Measurements from ENCODE around the gene NAV1.
A peak's percentile ranks its signal among the peaks of the same experiment; 100 is the strongest.

NAV1 gene

GRCh38 chr1:201551877-201552731, 13.2 kb downstream of the NAV1 start:
- DNase-seq = peak; percentile 77

- peak; percentile 33 for DNase-seq
Measured at GRCh38 chr1:201552941-201553351, 14.0 kb downstream of the NAV1 start.

DNA sequence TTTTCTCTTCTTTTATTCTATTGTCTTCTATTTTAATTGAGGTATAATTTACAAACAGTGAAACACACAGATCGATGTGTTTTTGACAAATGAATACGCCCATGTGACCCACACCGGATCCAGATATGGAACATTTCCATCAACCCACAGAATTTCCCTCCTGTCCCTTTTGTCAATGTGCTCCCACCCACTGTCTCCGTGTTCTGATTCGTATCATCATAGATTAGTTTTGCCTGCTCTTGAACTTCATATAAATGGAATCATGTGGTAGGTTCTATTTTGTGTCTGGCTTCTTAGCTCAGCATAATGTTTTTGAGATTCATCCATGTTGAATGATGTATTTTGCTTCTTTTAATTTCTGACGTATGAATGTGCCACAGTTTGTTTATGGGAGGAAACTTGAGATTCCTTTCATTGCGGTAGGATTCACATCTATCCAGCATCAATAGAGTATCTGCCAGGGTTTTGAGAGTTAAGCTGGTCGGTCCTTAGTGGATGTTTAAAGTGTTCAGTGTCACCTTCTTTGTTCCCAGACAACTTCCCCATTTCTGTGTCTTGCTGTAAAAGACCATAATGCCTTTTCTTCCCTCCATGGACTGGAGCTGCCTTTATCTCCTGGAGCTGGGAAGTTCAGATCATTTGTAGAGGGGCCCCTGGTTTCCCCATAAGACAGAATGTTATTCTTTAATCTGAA, 14.7 kb downstream of the NAV1 start:
- no peak for DNase-seq

- no peak for DNase-seq
Measured at GRCh38 chr1:201554190-201554600, 15.3 kb downstream of the NAV1 start.

DNA sequence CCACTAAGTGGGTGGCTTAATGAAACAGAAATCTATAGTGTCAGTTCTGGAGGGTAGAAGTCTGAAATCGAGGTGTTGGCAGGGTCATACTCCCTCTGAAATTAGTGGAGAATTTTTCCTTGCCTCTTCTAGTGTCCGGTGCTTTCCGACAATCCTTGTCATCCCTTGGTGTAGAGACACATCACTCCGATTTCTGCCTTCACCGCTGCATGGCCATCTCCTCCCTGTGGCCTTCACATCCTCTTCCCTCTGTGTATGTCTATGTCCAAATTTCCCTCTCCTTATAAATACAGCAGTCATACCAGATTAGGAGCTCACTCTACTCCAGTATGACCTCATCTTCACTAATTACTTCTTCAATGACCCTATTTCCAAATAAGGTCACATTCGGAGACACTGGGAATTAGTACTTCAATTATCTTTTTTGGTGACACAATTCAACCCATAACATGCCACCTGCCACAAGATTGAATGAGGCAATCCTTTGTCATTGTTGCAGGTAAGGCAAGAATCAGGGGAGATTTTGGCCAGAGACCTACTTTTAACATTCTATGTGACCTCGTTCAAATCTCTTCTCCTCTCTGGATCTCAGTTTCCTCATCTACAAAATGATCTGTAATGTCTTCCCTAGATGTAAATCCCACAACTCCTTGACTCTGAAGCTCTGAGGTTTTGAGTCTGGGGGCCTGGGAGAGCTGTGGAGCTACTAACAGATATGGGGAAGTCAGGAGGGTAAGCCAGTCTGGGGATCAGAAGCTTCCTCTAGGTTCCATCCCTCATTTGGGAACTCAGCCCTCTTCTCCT, 16.1 kb downstream of the NAV1 start:
- no peak for DNase-seq

- DNase-seq = no peak
Measured at GRCh38 chr1:201555593-201555945, 16.6 kb downstream of the NAV1 start.

GRCh38 chr1:201556841-201557571, 18.1 kb downstream of the NAV1 start:
- DNase-seq = peak; percentile 31

DNA sequence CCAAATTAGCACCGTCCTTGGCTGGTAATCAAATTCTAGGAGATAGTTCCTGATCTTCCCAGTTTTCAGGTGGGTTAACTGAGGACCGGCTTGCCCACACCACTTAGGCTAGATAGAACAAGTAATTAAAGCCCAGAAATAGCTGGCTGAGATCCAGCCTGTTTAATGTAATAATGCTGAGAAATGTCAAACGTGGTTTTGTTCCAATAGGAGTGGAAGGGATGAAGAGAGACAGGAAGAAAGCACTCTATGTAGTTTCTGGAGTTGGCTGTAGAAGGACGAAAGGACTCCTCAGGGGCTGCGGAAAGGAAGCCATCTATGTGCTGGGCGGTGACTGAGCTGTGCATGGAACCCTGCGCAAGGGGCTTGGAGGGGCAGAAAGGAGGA, 18.6 kb downstream of the NAV1 start:
- no peak for DNase-seq

DNA sequence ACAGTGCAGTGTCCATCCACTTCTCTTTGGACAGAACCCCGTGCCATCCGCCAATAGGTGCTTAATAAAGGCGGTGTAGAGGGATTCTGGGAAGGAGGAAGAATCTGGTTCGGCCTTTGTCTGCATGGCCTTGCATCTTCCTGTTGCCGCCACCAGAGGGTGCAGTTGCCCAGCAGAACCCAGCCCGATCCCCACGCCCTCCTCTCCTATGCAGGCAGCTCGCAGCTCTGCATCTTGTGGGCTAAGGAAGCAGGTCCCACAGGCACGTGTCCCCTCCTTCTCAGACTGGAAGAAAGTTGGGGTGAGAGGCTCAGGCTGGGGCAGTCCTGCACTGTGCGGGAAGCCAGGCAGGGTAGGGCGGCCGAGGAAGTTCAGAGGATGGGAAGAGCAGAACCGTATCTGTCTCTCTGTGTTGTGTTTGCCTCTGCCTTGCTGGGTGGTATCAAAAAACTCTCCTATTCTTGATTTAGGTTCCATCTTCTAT, 20.8 kb downstream of the NAV1 start:
- DNase-seq = peak; percentile 86

DNA sequence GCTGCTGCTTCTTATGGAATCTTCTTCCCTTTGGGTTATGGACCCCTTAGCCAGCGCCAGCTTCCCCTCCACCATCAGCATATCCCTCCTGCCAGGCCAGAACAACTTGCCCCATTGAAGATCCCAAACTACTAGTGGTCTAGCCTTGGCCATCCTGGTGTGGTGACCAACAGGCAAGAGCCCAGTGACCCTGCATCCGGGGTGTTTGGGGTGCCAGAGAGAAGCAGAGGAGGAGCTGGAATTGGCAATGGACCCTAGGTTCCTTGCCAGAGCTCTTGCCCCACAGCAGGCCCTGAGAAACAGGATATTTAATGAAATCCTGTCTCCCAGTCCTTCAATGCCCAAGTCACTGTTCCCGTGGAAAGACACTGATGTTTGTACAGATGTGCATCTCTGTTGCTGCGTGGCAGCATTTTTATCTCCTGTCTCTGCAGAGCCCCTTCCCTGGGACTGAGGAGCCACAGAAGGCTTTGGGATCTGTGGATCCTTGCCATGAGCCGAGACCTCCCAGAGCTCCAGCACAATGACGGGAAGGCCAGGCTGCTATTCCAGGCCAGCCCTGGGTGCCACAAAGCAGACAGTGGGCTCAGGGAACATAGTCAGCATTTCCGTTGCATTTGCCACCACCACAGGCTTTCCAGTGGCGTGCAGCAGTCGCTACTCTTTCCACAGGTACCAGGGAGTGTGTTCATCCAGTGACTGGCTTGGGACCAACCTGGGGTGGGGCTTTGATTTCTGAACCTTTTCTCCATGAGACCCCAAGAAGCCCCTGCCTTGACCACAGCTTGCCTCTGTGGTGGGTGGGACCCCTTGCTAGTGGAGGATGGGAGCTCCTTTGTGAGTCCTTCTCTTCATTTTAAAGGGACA, 21.6 kb downstream of the NAV1 start:
- DNase-seq = no peak

DNA sequence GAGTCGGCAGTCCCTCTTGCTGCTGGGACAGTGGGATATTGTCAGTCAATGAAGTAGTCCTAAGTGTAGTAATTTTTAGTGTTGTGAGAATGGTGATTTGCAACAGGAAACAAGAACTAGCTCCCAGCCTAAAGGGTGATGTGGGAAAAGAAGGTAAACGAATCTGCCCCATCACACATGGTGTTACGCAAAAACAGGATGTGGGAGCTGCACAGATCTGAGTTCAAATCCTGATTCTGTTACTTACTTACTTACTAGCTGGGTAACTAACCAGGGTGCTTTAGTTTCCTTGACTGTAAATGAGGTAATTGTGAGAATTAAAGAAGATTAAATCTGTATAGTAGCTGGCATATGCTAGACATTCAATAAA, 22.3 kb downstream of the NAV1 start:
- DNase-seq = peak; percentile 46

DNA sequence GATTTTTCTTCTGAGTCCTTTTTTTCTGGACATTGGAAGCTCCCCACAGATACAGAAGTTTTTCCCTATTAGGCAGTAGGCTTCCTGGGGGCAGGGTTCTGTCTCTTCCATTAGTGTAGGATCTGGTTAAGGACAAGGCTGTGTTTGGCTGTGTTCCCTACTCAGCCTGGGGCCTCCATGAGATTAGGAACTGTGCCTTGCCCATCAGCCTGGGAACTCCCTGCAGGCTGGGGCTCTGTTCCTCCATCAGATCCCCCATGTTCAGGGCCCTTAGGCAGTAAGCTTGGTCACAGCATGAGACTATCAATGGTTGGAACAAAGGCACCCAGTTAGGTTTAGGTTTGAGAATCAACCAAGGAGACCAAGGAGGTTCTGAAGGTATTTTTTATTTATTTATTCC, 22.7 kb downstream of the NAV1 start:
- DNase-seq = peak; percentile 40

DNA sequence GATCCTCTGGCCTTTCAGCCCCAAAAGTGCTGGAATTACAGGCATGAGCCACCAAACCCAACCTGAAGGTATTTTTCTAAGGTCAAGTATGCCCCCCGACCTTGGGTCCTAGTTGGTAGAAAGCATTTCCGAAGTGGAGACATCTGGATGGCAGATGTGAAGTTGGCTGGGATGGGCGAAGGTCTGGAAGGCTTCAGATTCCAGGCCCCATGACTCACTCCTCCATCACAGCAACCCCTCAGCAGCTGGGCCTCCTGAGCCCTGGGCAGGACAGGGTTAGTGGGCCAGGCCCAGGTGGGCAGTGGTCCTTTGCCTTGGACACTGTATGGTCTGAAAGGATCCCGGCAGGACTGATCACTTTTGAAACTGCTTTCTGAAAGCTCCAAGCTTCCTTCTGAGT, 23.3 kb downstream of the NAV1 start:
- peak; percentile 99 for DNase-seq

DNA sequence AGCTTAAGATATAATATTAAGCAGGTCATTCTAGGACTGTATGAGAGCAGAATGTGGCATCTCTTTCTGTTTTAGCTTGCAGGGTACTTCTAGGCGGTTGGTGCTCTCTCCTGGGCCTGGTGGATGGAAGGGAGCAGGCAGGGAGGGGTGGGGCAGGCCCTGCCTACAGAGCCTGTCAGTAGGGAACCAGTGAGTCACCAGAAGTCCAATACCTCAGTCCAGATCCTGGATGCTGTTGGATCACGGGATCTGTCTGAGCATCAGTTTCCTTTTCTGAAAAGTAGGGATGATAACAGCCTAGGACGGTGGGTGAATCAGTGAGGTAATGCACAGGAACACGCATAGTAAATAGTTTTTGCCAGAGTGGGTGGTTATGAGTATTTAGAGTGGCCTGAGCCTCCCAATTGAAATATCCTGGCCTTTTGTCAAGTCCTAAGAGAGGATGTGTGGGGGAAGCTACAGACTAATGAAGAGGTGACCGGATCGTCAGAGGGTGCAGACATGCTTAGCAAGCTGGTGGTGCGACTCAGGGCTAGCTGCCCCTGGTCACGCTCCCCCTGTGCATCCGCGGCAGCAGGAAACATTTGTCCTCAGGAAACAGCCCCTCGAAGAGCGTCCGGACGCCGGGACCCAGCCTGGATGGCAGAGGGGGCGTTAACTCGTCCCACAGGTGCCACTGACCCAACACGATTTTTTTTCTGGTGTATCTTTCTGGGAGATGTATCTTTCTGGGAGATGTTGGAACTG, 23.9 kb downstream of the NAV1 start:
- DNase-seq = peak; percentile 93

DNA sequence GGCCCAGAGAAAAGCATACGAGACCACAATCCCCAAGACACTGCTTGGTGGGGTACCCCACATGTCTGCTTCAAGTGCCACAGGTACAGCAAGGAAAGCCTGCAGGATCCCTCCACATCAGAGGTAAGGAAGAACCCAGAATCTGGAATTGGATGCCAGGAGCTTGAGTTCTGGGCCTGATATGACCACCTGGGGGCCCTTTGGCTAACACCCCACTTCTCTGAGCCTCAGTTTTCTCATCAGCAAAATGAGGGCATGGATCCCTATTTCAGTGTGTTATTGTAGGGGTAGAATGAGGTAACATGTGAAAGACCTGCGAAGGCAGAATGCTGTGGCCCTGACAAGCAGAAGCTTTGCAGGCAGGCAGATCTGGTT, 24.5 kb downstream of the NAV1 start:
- DNase-seq = no peak

DNA sequence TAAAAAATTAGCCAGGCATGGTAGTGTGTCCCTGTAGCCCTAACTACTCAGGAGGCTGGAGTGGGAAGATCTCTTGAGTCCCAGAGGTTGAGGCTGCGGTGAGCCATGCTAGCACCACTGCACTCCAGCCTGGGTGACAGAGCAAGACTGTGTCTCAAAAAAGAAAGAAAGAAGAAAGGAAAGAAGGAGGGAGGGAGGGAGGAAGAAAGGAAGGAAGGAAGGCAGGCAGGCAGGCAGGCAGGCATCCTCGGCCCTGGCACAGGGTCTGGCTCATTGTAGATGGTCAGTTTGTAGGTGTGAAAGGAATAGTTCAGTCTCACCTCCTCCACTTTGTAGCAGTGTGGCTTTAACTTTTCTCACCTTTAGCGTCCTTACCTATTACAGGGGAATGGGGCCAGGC, 25.0 kb downstream of the NAV1 start:
- no peak for DNase-seq

DNA sequence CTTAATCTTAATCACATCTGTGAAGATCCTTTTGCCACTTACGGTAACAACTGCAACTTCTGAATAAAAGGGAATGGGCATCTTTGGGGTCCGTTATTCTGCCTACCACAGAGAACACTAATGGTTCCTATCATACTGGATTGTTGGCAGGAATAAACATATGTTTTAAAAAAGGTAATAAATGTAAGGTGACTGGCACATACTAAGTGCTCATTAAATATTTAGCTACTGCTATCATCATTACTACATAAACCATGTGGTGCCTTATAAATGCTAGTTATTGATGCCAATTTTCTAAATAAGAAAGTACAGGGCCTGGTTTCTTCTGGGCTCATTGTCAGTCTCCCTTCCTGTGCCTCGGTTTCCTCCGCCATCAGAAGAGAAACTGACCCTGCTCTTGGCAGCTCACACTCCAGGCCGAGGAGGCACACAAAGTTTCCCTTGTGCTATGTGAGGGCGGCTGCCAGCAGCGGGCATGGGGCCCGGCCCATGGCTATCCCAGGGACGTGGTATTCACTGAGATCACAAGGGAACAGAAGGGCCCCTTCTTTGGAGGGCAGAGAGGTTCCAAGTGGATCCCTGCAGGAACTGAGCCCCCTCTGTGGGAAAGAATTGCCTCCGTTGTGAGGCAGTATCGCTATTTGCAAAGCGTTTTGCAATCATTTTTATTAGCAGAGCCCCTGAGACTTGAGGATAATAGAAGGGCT, 26.2 kb downstream of the NAV1 start:
- no peak for DNase-seq

GRCh38 chr1:201565771-201566528, 27.0 kb downstream of the NAV1 start:
- DNase-seq = no peak

GRCh38 chr1:201566529-201566823, 27.5 kb downstream of the NAV1 start:
- DNase-seq = no peak
